Measurements from ENCODE around the gene PRKCH.

- no peak for TF ChIP-seq CTCF (IDR thresholded peaks at IDR 0.05)
- no peak for TF ChIP-seq POLR2A (IDR thresholded peaks at IDR 0.05)
These were observed 95.2 kb downstream of the PRKCH start for GRCh38 chr14:61416591-61416990.
